HepG2 (cell line): ENCODE measurements around the gene FAM118A. TPM values are rescaled to one million over a fixed set of nuclear protein-coding genes. Genes with fewer than 3 reads are reported as not detected.

Source experiments
- CHCHD3 ChIP-seq: sonication (generic); formaldehyde crosslinking; IDR thresholded peaks from 2 replicates; pipeline ENCODE4 v1.8.0; 2022; ENCODE audit warnings: mild to moderate bottlenecking, missing genetic modification reagents, moderate library complexity
- CREM ChIP-seq, 2 experiments: sonication (generic) in 1 of 2; formaldehyde crosslinking in 1 of 2; IDR thresholded peaks; 2 replicates each; pipeline versions ENCODE4 v1.4.0 to v1.6.1; 2016 to 2020; ENCODE audit warnings: antibody characterized with exemption in 1 of 2, mild to moderate bottlenecking in 1 of 2, missing genetic modification reagents in 1 of 2
- HDAC6 ChIP-seq: fragments of 200-600 bp; sonication (generic); IDR thresholded peaks from 2 replicates; pipeline ENCODE4 v1.7.0; 2017; ENCODE audit warnings: mild to moderate bottlenecking, antibody characterized with exemption, low read length, low read depth
- HHEX ChIP-seq: IDR thresholded peaks from 2 replicates; pipeline ENCODE4 v1.6.1; 2016; ENCODE audit warnings: control low read depth
- ISX ChIP-seq: sonication (generic); formaldehyde crosslinking; conservative IDR thresholded peaks from 2 replicates; pipeline ENCODE4 v1.5.0; 2020; ENCODE audit warnings: missing genetic modification reagents
- REPIN1 ChIP-seq: sonication (generic); formaldehyde crosslinking; IDR thresholded peaks from 2 replicates; pipeline ENCODE4 v1.8.0; 2022; ENCODE audit warnings: missing genetic modification reagents, low read depth, mild to moderate bottlenecking, borderline replicate concordance
- RXRA ChIP-seq: sonication (generic); formaldehyde crosslinking; IDR thresholded peaks from 2 replicates; pipeline ENCODE4 v1.5.1; 2020; ENCODE audit warnings: missing genetic modification reagents
- SETDB1 ChIP-seq: sonication (generic); formaldehyde crosslinking; IDR thresholded peaks from 2 replicates; pipeline ENCODE4 v1.5.1; 2020; ENCODE audit warnings: missing genetic modification reagents, mild to moderate bottlenecking, borderline replicate concordance
- SRSF1 ChIP-seq: fragments of 200-400 bp; formaldehyde crosslinking; optimal IDR thresholded peaks from 2 replicates; pipeline ENCODE3; 2017; ENCODE audit warnings: mild to moderate bottlenecking, low read depth, low read length, moderate library complexity
- TGIF2 ChIP-seq: IDR thresholded peaks from 2 replicates; pipeline ENCODE4 v1.6.1; 2016; ENCODE audit warnings: control low read depth, missing compliant biosample characterization
- ZBTB38 ChIP-seq: sonication (generic); formaldehyde crosslinking; IDR thresholded peaks from 2 replicates; pipeline ENCODE4 v1.5.1; 2020; ENCODE audit warnings: mild to moderate bottlenecking, missing genetic modification reagents
- ZNF264 ChIP-seq: sonication (generic); formaldehyde crosslinking; IDR thresholded peaks from 2 replicates; pipeline ENCODE4 v1.4.0; 2020; ENCODE audit warnings: missing genetic modification reagents
- ZNF44 ChIP-seq: sonication (generic); formaldehyde crosslinking; IDR thresholded peaks from 2 replicates; pipeline ENCODE4 v1.5.1; 2020; ENCODE audit warnings: mild to moderate bottlenecking, missing genetic modification reagents
- ZNF674 ChIP-seq: sonication (generic); formaldehyde crosslinking; IDR thresholded peaks from 2 replicates; pipeline ENCODE4 v1.5.0; 2020; ENCODE audit warnings: low read depth, mild to moderate bottlenecking, missing genetic modification reagents
- ZNF737 ChIP-seq: sonication (generic); formaldehyde crosslinking; IDR thresholded peaks from 2 replicates; pipeline ENCODE4 v1.5.0; 2020; ENCODE audit warnings: missing genetic modification reagents, mild to moderate bottlenecking, borderline replicate concordance
- polyA plus RNA-seq, 8 experiments: library from polyadenylated mRNA; depleted of rRNA in 3 of 8; stranded (reverse) in 7 of 8; unstranded in 1 of 8; fragments of >200 nt; fragmentation: Illumina TruSeq in 4 of 8; extraction: Trizol in 4 of 8; gene quantifications; 2 replicates each; pipeline versions ENCODE4 v1.2.1 to v1.2.3, GENCODE V29; 2011 to 2016; ENCODE audit warnings: low read depth in 4 of 8, missing spikeins in 1 of 8, mixed read lengths in 1 of 8; ENCODE audit not compliant: insufficient read depth in 1 of 8
- total RNA-seq, 5 experiments: library from RNA; depleted of rRNA; stranded (reverse); fragments of >200 nt; fragmentation: Illumina TruSeq; extraction: Trizol; gene quantifications; 2 replicates each; pipeline ENCODE4 v1.2.3, GENCODE V29; 2016; ENCODE audit warnings: low read depth in 1 of 5
- TF ChIP-seq, protein P1 (sequence below): sonication (generic); formaldehyde crosslinking; IDR thresholded peaks from 2 replicates; pipeline ENCODE4 v1.5.0; 2020; ENCODE audit warnings: missing genetic modification reagents
- TF ChIP-seq, protein P2 (sequence below), 2 experiments: sonication (generic) in 1 of 2; formaldehyde crosslinking in 1 of 2; IDR thresholded peaks; 2 replicates each; pipeline versions ENCODE4 v1.4.0 to v1.6.1; 2016 to 2020; ENCODE audit warnings: borderline replicate concordance in 1 of 2, low read depth in 1 of 2, mild to moderate bottlenecking in 1 of 2, missing genetic modification reagents in 1 of 2
- TF ChIP-seq, protein P3 (sequence below): sonication (generic); formaldehyde crosslinking; IDR thresholded peaks from 2 replicates; pipeline ENCODE4 v1.9.0; 2021; ENCODE audit warnings: missing genetic modification reagents, mild to moderate bottlenecking, borderline replicate concordance
- TF ChIP-seq, protein P4 (sequence below): IDR thresholded peaks from 2 replicates; pipeline ENCODE4 v1.6.1; 2016; ENCODE audit warnings: mild to moderate bottlenecking
- TF ChIP-seq, protein P5 (sequence below): sonication (generic); formaldehyde crosslinking; IDR thresholded peaks from 2 replicates; pipeline ENCODE4 v1.4.0; 2020; ENCODE audit warnings: mild to moderate bottlenecking, missing genetic modification reagents

The FAM118A gene
- total and polyA plus RNA-seq, 2 of the 13 experiments (the other 11 are each of a cell fraction or from before 2014, with no cell fraction given) = 36.7 to 48.2 TPM

DNA sequence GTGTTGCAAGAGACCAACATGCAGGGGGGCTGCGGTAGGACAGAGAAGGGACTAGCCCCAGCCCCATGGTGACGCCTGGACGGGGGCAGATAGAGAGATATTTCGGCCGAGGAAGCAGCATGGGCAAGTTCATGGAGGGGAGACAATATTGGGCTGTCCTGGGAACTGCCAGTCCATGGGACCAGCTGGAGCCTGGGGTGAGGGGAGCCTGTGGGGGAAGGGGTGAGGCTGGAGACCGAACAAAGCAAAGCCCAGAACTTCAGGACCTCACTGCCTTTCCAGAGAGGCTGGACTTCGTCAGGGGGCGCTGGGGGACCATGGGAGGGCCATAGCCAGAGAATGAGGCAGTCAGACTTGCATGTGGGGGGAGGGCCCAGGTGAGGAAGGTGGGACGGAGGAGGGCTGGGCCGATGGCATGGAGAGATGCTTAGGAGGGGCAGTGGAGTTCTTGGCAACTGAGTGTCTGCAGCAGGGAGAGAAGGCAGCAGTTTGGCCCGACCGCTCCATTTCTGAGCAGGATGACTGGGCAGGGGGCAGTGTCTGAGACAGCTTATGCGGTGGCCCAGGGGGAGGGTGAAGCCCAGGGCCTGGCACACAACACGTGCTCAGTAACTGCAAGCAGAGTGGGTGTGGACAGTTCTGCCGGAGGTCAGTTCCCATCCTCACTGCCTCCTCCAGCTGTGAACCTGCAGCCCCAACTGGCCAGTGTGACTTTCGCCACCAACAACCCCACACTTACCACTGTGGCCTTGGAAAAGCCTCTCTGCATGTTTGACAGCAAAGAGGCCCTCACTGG is 24.3 kb upstream of the FAM118A start (continued):
- TF ChIP-seq, protein P1, sequence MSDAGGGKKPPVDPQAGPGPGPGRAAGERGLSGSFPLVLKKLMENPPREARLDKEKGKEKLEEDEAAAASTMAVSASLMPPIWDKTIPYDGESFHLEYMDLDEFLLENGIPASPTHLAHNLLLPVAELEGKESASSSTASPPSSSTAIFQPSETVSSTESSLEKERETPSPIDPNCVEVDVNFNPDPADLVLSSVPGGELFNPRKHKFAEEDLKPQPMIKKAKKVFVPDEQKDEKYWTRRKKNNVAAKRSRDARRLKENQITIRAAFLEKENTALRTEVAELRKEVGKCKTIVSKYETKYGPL = no peak
- TF ChIP-seq SETDB1 (CRISPR knock-in tag) = no peak
- no peak for TF ChIP-seq ZNF737 (CRISPR knock-in tag)
- TF ChIP-seq, protein P2, sequence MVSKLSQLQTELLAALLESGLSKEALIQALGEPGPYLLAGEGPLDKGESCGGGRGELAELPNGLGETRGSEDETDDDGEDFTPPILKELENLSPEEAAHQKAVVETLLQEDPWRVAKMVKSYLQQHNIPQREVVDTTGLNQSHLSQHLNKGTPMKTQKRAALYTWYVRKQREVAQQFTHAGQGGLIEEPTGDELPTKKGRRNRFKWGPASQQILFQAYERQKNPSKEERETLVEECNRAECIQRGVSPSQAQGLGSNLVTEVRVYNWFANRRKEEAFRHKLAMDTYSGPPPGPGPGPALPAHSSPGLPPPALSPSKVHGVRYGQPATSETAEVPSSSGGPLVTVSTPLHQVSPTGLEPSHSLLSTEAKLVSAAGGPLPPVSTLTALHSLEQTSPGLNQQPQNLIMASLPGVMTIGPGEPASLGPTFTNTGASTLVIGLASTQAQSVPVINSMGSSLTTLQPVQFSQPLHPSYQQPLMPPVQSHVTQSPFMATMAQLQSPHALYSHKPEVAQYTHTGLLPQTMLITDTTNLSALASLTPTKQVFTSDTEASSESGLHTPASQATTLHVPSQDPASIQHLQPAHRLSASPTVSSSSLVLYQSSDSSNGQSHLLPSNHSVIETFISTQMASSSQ (IDR thresholded peaks at IDR 0.05; ENCODE audit: low read depth) = no peak
- TF ChIP-seq, protein P2 (CRISPR knock-in tag; IDR thresholded peaks at IDR 0.05; ENCODE audit: borderline replicate concordance) = no peak; the same call in 1 of the 2 replicates
- TF ChIP-seq CHCHD3 (CRISPR knock-in tag) = no peak
- no peak; the same call in 1 of the 2 replicates for TF ChIP-seq TGIF2 (CRISPR knock-in tag)
- TF ChIP-seq, protein P3, sequence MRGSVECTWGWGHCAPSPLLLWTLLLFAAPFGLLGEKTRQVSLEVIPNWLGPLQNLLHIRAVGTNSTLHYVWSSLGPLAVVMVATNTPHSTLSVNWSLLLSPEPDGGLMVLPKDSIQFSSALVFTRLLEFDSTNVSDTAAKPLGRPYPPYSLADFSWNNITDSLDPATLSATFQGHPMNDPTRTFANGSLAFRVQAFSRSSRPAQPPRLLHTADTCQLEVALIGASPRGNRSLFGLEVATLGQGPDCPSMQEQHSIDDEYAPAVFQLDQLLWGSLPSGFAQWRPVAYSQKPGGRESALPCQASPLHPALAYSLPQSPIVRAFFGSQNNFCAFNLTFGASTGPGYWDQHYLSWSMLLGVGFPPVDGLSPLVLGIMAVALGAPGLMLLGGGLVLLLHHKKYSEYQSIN (CRISPR knock-in tag) = no peak
- TF ChIP-seq REPIN1 = 0 out of 2 replicates have a peak, but pooled peaks have one; percentile 42
- TF ChIP-seq ISX (CRISPR knock-in tag) = no peak
- TF ChIP-seq CREM (IDR thresholded peaks at IDR 0.05) = no peak
- TF ChIP-seq CREM (CRISPR knock-in tag; IDR thresholded peaks at IDR 0.05) = no peak
- TF ChIP-seq HDAC6 = no peak
- TF ChIP-seq ZNF264 (CRISPR knock-in tag) = no peak
- TF ChIP-seq SRSF1 = no peak
- TF ChIP-seq, protein P4, sequence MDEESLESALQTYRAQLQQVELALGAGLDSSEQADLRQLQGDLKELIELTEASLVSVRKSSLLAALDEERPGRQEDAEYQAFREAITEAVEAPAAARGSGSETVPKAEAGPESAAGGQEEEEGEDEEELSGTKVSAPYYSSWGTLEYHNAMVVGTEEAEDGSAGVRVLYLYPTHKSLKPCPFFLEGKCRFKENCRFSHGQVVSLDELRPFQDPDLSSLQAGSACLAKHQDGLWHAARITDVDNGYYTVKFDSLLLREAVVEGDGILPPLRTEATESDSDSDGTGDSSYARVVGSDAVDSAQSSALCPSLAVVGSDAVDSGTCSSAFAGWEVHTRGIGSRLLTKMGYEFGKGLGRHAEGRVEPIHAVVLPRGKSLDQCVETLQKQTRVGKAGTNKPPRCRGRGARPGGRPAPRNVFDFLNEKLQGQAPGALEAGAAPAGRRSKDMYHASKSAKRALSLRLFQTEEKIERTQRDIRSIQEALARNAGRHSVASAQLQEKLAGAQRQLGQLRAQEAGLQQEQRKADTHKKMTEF = no peak
- no peak for TF ChIP-seq ZNF44
- peak; percentile 43 for TF ChIP-seq RXRA
- TF ChIP-seq HHEX (CRISPR knock-in tag) = no peak
- TF ChIP-seq, protein P5, sequence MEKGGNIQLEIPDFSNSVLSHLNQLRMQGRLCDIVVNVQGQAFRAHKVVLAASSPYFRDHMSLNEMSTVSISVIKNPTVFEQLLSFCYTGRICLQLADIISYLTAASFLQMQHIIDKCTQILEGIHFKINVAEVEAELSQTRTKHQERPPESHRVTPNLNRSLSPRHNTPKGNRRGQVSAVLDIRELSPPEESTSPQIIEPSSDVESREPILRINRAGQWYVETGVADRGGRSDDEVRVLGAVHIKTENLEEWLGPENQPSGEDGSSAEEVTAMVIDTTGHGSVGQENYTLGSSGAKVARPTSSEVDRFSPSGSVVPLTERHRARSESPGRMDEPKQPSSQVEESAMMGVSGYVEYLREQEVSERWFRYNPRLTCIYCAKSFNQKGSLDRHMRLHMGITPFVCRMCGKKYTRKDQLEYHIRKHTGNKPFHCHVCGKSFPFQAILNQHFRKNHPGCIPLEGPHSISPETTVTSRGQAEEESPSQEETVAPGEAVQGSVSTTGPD = no peak
- no peak for TF ChIP-seq ZNF674 (CRISPR knock-in tag)
- TF ChIP-seq ZBTB38 (CRISPR knock-in tag) = peak; percentile 47
